ENCODE data around the gene BZW2.

DNA sequence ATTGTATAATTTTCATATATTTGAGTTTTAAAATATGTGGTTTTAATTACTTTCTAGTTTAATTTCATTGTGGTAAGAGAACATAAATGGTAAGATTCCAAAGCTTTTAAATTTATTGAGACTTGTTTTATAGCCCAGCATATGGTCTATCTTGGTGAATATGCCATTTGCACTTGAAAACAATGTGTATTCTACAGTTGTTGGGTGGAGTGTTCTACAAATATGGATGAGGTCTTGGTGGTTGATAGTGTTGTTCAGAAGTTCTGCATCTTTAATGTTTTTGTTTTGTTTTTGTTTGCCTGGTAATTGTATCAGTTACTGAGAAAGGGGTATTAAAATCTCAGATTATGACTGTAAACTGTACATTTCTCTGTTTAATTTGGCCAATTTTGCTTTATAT is 69.9 kb downstream of the BZW2 start:
- TF ChIP-seq EZH2 (IDR thresholded peaks at IDR 0.05) (no peak), POLR2AphosphoS5 (IDR thresholded peaks at IDR 0.05; ENCODE audit: borderline replicate concordance, low read depth, low read length) (no peak), FOXP2 (optimal IDR thresholded peaks at IDR 0.05; ENCODE audit: control extremely low read depth, extremely low read length, insufficient read depth) (no peak)

All from SK-N-MC (cell line).